GM18873 (cell line): ENCODE results near the gene WFDC5.
"Not testable (repeated sequence)": the region's sequence is repeated elsewhere in the genome, so short reads cannot be mapped to it uniquely, and the experiment has no call there.

Experiments used
- ATAC-seq: cut with Tn5 transposase; IDR thresholded peaks from one replicate; pipeline ENCODE4 v1.9.1; 2021; ENCODE audit warnings: mild to moderate bottlenecking, moderate library complexity, moderate number of reproducible peaks; ENCODE audit not compliant: unreplicated experiment, low FRiP score

Gene WFDC5

GRCh38 chr20:45090481-45090880 is 24.5 kb downstream of the WFDC5 start:
- no peak for ATAC-seq

GRCh38 chr20:45088247-45088646 is 26.7 kb downstream of the WFDC5 start:
- no peak for ATAC-seq

GRCh38 chr20:45087814-45088213 is 27.2 kb downstream of the WFDC5 start:
- no peak for ATAC-seq

- ATAC-seq: no peak
Measured at GRCh38 chr20:45087097-45087790, 27.7 kb downstream of the WFDC5 start.

- ATAC-seq: no peak
Measured at GRCh38 chr20:45085867-45086266, 29.1 kb downstream of the WFDC5 start.

- ATAC-seq: no peak
Measured at GRCh38 chr20:45085289-45085688, 29.7 kb downstream of the WFDC5 start.

GRCh38 chr20:45083127-45083526 is 31.8 kb downstream of the WFDC5 start:
- ATAC-seq: no peak

GRCh38 chr20:45082468-45082867 is 32.5 kb downstream of the WFDC5 start:
- ATAC-seq: no peak

- ATAC-seq: no peak
Measured at GRCh38 chr20:45080867-45081624, 33.9 kb downstream of the WFDC5 start.

- no peak for ATAC-seq
Measured at GRCh38 chr20:45077559-45077958, 37.4 kb downstream of the WFDC5 start.

- no peak for ATAC-seq
Measured at GRCh38 chr20:45073221-45073620, 41.8 kb downstream of the WFDC5 start.

GRCh38 chr20:45072066-45072465 is 42.9 kb downstream of the WFDC5 start:
- ATAC-seq: no peak

GRCh38 chr20:45070932-45071632 is 43.9 kb downstream of the WFDC5 start:
- no peak for ATAC-seq

- no peak for ATAC-seq
Measured at GRCh38 chr20:45069261-45069660, 45.7 kb downstream of the WFDC5 start.

- no peak for ATAC-seq
Measured at GRCh38 chr20:45067558-45067957, 47.4 kb downstream of the WFDC5 start.

GRCh38 chr20:45067087-45067486 is 47.9 kb downstream of the WFDC5 start:
- ATAC-seq: no peak

GRCh38 chr20:45066372-45066771 is 48.6 kb downstream of the WFDC5 start:
- no peak for ATAC-seq

GRCh38 chr20:45064812-45065211 is 50.2 kb downstream of the WFDC5 start:
- ATAC-seq: no peak

GRCh38 chr20:45063107-45063506 is 51.9 kb downstream of the WFDC5 start:
- not testable (repeated sequence) for ATAC-seq

GRCh38 chr20:45061244-45061643 is 53.7 kb downstream of the WFDC5 start:
- no peak for ATAC-seq

- no peak for ATAC-seq
Measured at GRCh38 chr20:45060294-45060693, 54.7 kb downstream of the WFDC5 start.
